A204.1 (cell line): ENCODE data around the gene CLCN6.
A peak's percentile ranks its signal among the peaks of the same experiment; 100 is the strongest.

ENCODE experiments used
- FAIRE-seq: peaks from 2 replicates; lab custom pipeline; 2012; peaks lifted over from hg19 to GRCh38; lab: Jason Lieb, UNC

Gene CLCN6, protein sequence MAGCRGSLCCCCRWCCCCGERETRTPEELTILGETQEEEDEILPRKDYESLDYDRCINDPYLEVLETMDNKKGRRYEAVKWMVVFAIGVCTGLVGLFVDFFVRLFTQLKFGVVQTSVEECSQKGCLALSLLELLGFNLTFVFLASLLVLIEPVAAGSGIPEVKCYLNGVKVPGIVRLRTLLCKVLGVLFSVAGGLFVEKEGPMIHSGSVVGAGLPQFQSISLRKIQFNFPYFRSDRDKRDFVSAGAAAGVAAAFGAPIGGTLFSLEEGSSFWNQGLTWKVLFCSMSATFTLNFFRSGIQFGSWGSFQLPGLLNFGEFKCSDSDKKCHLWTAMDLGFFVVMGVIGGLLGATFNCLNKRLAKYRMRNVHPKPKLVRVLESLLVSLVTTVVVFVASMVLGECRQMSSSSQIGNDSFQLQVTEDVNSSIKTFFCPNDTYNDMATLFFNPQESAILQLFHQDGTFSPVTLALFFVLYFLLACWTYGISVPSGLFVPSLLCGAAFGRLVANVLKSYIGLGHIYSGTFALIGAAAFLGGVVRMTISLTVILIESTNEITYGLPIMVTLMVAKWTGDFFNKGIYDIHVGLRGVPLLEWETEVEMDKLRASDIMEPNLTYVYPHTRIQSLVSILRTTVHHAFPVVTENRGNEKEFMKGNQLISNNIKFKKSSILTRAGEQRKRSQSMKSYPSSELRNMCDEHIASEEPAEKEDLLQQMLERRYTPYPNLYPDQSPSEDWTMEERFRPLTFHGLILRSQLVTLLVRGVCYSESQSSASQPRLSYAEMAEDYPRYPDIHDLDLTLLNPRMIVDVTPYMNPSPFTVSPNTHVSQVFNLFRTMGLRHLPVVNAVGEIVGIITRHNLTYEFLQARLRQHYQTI

DNA sequence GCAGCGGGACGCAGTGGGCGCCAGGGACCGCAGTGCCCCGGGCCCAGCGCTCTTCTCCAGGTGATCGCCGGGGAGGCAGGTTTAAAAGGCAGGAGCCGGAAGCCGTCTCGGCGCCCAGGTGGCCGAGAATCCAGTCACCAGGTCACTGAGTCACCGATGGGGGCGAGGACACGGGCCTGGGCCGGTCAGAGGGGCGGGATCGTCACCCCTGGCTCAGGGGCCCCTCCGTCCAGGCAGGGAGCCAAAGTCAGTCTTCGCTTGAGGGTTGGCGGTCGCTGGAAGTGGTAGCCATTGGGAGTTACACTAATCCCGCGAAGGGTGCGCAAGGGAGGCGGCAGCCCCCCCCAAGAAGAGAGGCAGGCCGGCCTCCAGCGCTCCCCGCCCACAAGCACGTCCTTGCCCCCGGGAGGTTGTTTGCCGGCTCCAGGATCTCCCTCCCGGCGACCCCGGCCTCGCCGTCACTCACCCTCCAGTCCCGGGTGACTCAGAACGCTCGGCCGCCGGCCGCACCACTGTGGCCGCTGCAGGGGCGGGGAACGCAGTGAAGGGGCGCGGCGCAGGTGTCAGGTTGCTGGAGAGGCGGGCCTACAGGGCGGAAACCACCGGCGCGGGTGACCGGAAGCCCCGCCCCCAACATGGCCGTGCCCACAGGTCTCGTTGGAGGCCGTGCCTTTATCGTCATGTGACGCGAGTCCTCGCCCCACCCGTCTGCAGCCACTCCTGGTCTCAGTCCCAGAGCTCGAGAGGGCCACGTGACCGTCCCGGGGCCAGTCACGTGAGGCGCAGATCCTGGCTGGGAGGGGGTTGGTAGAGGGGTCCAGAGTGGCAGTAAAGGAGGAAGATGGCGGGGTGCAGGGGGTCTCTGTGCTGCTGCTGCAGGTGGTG, at the start of gene CLCN6, which contains the start of gene MTHFR:
CLCN6 (plus strand) TSS at position 770 of the 885 bp plus-strand sequence; CDS start at position 842, 72 bp downstream.
MTHFR (minus strand) TSS at position 543 of the 885 bp plus-strand sequence. CDS start 2,848 bp downstream, outside the sequence.
- peak; percentile 96 for FAIRE-seq

DNA sequence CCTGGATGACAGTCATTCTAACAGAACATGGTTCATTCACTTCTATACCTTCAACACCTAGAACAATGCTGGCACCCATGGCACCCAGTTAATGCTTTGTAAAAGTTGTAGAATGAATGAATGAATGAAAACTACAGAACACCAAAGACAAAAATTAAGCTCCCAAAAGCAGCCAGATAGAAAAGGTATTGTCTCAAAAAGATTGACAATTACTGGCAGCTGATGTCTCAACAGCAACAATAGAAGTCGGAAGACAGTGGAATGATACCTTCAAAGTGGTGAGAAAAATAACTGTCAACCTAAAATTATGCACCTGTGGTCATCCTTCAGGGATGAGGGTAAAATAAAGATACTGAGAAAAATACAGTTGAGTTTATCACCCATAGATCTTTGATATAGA, 48.9 kb upstream of the CLCN6 start:
- FAIRE-seq: no peak

DNA sequence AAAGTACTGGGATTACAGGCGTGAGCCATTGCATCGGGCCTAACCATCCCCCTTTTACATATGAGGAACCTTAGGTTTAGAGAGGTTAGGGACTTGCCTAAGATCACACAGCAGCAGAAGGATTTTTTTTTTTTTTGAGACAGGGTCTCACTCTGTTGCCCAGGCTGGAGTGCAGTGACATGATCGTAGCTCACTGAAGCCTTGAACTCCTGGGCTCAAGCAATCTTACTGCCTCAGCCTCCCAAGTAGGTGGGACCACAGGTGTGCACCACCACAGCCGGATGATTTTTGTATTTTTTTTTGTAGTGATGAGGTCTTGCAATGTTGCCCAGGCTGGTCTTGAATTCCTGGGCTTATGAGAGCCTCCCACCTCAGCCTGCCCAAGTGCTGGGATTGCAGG, 46.2 kb upstream of the CLCN6 start:
- no peak for FAIRE-seq

DNA sequence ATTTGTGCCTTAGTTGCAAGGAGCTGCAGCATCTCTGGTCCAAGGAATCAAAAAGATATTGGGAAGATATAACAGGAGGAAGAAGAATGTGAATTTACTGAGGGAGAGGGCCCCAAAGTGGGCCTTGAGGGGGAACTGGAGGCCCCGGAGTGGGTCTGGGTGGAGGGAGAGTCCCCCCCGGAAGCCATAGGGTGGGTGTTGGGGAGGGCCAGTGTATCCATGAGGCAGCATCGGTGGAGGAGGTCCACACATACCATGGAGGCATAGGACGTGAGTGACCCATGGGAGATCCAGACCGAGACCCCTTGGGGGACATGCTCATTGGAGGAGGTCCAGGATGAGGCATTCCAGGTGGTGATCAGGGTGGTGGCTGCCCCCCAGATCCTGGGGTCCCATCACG, 44.7 kb upstream of the CLCN6 start:
- no peak for FAIRE-seq

DNA sequence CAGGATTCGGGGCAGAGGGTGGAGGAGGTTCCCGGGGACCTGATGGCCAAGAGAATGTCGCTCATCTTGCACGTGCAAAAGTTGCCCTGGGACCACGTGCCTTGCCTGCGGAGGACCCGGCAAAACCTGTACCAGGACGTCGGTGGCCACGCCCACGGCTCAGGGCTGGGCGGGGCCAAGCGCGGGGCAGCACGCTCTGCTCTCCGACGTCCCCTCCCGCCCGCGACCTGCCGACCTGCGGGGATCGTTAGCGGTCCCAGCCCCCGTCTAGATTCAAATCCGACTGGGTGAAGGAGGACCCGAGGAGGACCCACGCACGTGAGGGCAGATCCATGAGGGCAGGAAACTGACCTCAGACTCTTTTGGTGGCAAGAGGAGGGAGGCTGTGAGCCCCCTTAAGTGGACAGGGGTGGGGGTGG, 44.0 kb upstream of the CLCN6 start, which contains the start of gene C1orf167:
C1orf167 (plus strand) TSS at position 206 of the 419 bp plus-strand sequence. CDS start 2,208 bp downstream, outside the sequence.
- no peak for FAIRE-seq

DNA sequence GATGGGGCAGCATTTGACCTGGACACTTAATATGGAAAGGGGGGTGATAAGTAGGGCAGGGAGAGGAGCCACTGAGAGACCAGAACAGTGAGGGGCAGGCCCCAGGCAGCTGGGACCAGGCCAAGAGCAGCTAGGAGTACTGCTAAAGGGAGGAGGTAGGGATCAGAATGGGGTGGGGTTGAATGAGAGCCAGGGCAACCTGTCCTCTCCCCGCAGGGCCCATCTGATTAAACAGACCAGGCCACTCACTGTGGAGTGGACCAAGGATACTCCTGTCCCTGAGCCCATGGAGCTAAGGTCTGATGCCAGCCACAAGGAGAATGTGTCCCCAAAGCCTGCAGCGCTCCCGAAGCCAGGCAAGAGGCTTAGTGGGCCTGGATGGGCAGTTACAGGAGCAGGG, 41.9 kb upstream of the CLCN6 start:
- no peak for FAIRE-seq

DNA sequence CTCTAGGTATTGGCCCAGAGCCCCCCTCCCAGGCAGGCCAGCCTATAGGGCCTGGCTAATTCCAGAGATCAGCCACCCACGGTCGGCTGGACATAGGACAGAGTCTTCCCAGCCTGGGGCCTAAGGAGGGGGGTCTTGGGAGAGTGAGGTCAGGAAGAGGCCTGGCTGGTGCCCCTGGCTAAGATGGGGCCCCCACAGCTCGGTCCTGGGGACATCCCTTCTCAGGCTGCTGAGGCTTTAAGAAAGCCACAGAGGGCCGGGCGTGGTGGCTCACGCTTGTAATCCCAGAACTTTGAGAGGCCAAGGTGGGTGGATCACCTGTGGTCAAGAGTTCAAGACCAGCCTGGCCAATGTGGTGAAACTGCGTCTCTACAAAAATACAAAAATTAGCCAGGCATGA, 41.5 kb upstream of the CLCN6 start:
- no peak for FAIRE-seq

DNA sequence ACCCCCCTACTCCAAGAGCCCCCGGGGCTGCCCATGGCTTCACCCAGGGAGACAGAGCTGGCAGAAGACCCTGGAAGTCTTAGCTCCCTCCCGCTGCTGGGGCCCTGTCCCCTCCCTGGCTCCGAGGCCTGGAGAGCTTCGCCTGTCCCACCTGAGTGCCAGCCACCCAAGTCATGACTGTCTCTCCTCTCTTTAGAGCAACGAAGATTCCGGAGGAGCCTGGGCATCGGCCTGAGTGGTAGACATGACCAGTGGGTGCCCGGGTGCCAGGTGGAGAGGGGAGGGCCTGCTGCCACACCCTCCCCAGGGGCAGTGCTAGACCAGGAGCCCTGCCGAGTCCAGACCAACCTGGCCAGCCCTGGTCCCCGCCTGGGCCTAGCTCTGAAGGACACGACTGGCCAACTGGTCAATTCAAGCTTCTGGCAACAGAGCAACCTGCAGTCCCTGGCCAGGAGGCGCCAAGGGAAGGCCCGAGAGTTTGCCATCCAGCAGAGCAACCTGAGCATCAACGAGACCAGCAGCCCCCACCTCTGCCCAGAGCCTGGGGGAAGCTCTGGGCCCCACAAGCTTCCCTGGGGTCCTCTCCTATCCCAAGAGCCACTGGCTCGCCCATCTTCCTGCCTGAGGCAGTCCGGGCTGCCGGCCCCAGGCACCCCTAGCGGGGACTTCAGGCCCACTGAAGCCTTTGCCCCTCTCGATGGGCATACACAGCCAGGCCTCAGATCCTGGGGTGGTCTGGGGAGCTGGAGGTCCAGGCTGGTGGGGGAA, 40.1 kb upstream of the CLCN6 start:
- FAIRE-seq: no peak

DNA sequence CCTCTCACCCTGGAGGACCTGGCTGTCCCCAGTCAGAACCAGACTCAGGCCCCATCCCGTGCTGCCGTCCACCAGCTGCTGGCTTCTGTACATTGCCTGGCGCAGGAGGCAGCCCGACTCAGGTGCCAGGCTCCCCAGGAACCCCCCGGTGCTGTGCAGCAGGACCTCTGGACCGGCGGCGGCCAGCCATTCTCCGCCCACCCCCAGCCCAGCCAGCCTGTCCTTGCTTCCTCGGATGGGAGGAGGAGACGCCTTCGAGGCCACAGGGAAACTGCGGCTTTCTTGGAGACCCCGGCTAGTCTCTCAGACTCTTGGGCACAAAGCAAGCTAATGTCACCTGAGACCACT, 39.6 kb upstream of the CLCN6 start:
- FAIRE-seq: no peak

DNA sequence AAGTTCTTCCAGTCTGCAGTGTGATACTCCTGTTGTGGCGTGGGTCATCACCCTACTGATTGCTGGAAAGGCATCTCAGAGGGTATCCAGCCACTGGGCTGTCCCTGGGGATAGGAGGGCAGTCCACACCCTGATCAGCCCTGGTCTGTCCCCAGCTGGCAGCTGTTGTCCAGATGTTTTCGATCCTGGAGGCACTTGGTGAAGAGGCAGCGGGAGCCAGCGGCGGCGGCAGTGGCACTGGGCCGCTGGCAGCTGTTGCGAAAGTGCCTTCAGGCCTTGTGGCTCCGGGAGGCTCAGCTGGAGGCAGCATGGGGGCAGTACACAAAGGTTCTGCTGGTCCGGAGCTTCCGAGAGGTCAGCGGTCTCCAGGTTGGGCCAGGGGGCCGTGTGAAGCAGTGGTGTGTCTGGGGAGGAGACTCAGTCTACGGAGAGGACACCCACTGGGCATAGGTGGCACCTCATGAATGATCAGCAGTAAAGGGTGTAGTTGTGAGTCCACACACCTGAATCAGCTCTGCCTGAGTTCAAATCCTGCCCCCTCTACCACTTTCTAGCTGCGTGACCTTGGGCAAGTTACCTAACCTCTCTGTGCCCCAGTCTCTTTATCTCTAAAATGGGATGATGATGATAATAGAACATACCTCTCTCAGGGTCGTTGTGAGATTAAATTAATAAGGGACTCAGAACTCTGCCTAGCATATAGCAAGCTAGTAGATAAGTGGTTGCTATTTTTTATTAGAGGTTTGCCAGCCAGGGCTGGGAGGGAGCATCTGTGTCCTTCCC, 37.9 kb upstream of the CLCN6 start:
- FAIRE-seq: no peak

DNA sequence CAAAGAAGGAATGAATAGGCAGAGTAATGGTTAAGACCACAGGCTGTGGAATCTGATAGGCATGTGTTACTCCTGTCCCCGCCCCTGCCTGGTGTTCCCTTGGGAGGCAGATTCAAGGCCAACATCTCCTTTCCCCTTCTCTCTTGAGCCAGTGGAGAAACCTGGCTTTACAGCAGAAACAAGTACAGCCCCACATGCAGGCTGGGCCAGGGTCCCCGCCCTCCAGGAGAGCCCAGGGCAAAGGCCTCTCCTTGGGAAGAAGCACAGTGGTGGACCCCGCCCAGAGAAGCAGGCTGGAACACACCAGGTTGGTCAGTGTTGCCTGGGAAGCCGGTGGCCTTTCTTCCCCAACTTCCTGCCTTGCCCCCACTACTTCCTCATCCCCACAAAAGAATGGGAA, 37.2 kb upstream of the CLCN6 start:
- no peak for FAIRE-seq

DNA sequence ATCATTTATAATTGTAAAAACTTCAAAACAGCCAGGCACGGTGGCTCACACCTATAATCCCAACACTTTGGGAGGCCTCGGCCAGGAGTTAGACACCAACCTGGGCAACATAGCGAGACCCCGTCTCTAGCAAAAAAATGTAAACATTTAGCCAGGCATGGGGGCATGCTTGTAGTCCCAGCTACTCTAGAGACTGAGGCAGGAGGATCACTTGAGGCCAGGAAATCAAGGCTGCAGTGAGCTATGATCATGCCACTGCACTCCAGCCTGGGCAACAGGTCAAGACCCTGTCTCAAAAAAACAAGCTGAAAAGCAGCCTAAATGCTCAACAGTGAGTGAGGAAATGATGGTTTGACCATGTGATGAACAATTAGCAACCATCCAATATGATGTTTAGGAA, 36.7 kb upstream of the CLCN6 start:
- no peak for FAIRE-seq

DNA sequence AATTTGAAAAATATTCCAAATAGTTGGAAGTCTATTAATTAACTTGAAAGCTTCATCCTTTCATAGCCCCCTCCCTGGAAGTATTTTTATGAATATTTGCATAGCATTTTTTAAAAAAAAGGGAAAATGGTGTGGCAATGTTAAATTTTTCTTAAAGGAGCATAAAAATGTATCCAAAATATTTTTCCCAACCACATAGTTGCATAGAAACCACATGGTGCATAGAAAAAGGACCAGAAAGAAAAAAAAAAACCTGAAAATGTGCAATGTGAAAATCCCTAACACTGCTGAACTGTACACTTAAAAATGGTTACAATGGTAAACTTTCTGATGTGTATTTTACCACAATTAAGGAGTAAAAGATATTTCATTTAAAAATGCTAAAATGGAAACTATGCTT, 36.0 kb upstream of the CLCN6 start:
- no peak for FAIRE-seq

DNA sequence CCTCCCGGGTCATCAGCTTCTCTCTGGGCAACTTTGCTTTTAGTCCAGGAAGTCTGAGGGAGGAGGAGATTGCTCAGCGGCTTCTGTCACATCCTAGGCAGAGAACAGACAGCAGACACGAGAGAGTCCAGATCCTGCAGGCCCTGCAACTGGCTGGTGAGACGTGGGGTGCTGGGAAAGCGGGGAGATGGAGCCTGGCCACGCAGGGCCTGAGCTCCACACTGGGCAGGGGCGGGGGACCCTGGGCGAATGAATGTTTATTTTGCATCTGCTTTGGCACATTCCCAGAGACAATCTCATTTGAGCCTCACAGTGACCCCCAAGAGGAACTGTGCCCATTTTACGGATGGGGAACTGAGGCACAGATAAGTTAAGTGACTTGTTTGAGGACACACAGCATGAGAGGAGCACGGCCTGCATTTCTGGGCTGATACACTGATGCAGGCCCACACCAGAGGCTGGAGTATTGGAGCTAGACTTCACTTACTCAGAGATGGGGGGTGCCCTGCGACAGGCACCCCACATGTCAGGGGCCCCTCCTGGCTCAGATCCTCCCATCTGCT, 34.4 kb upstream of the CLCN6 start:
- FAIRE-seq: no peak

DNA sequence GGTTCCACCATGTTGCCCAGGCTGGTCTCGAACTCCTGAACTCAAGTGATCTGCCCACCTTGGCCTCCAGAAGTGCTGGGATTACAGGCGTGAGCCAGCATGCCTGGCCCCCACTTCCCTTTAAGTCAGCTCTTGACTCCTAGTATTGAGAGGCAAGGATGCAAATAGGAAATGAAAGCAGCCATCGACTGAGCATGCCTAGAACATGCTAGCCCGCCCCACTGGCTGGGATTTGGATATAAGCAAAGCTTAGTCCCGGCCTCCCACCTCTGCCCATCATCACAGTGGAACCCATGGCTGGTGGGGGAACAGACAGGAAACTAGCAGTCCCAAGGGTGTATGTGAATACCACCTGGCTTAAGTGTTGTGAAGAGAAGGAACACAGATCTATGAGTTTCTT, 33.5 kb upstream of the CLCN6 start:
- FAIRE-seq: no peak

DNA sequence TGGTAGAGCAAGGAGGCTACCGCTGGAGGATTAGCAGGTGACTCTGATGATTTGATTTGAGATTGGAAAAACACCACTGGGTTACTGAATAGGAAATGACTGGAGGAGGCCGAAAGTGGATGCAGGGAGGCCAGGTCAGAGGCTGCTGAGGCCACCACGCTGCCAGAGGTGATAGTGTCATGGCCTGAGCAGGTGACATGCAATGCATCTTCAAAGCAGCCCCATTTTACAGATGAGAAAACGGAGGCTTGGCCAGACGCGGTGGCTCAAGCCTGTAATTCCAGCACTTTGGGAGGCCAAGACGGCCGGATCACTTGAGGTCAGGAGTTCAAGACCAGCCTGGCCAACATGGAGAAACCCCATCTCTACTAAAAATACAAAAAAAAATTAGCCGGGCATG, 31.2 kb upstream of the CLCN6 start:
- FAIRE-seq: no peak

DNA sequence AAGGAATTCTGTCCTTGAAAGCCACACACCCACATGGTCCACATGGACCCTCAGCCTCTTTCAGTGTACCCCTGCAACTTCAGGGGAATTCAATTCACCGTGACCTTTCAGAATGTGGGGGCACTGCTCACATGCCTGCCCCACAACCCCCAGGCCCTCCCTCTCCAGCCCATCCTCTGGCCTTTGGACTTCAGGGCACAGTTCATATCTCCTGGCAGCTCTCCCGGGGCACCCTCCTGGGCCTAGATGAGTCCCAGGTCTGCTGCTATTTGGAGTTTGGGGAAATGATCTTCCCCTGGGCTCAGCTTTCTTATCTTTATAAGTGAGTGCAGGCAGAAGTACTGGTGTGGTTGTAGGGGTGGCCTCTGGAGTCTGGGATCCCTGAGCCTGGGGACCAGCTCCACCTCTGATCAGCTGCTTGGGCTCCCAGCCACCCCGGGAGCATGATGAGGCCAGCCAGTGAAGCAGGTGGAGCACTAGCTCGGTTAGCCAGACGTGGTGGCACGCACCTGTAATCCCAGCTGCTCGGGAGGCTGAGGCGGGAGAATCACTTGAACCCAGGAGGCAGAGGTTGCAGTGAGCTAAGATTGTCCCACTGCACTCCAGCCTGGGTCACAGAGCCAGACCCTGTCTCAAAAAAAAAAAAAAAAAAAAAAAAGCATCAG, 28.2 kb upstream of the CLCN6 start:
- FAIRE-seq: no peak

DNA sequence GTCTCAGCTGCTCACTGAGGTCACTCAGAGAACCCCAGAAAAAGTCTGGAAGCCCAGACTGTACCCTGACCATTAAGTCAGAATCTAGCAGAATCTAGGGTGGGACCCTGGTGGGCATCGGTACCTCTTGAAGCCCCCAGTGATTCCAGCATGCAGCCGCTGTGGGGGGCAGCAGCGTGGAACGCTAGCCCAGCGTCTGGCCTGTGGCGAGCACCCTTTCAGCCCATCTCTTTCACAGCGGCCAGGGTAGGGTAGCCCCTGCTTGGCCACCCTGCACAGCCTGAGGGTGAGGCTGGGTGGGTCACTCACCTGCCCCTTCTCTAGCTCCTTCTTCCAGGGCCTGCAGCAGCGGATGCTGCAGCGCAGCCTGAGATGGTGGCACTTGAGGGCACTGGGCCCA, 27.7 kb upstream of the CLCN6 start:
- FAIRE-seq: no peak

DNA sequence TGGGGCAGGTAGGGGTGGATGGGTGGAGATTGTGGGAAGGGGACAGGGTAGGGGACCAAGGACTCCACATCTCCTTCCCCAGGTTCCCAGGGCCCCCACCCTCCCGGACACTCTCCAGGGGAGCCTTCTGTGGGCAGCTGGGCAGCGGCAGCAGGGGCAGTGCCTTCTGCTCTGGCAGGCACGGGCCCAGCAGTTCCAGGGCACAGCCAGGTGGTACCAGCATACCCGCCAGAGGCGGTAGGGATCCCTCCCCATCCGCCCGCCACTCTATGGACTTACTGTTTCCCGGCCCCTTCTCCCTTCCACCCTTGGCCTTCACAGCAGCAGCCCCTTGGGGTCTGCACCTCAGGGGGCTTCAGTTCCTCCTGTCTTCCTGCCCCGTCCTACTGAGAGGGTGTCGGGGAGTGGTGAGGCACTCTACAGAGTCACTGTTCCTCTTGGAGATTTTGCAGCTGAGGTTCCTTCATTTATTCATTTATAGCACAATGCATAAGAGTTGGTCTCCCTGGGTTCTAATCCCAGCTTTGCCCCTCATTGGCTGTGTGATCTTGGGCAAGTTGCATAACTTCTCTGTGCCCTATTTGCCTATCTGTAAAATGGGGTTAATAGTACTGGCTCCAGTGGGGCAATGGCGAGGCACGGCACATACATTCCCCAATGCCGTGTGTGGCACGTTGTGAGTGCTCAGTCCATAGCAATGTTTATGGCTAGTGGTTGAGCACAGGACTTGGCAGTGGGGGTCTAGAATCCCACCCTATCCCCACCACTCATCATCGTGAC, 27.0 kb upstream of the CLCN6 start:
- no peak for FAIRE-seq
